Loucy (cell line): Measurements from ENCODE around the gene S100A8.

Source experiments
- H2AFZ ChIP-seq: fragments of 200-600 bp; sonication (generic); 2 replicates; pipeline ENCODE4 v1.6.0; 2016; ENCODE audit warnings: antibody characterized with exemption, mild to moderate bottlenecking, low read length, moderate library complexity
- H3F3A ChIP-seq: fragments of 200-600 bp; 2 replicates; pipeline ENCODE4 v1.6.0; 2016; ENCODE audit warnings: antibody characterized with exemption, low read depth, mild to moderate bottlenecking
- H3K27me3 ChIP-seq: fragments of 200-600 bp; sonication (generic); 2 replicates; pipeline ENCODE4 v1.6.1; 2014; ENCODE audit warnings: low read length, mild to moderate bottlenecking; ENCODE audit not compliant: insufficient read depth, poor library complexity, severe bottlenecking
- H3K36me3 ChIP-seq: fragments of 200-600 bp; sonication (generic); 2 replicates; pipeline ENCODE4 v1.6.1; 2016; ENCODE audit warnings: low read length; ENCODE audit not compliant: insufficient read depth
- H3K4me1 ChIP-seq: fragments of 200-600 bp; sonication (generic); 2 replicates; pipeline ENCODE4 v1.5.1; 2014; ENCODE audit warnings: low read length, mild to moderate bottlenecking; ENCODE audit not compliant: insufficient read depth, poor library complexity, severe bottlenecking
- H3K4me2 ChIP-seq: fragments of 200-600 bp; sonication (generic); 2 replicates; pipeline ENCODE4 v1.6.0; 2014; ENCODE audit warnings: antibody characterized with exemption, low read length, low read depth, mild to moderate bottlenecking; ENCODE audit not compliant: poor library complexity, severe bottlenecking
- H3K4me3 ChIP-seq: fragments of 200-600 bp; sonication (generic); 2 replicates; pipeline ENCODE4 v1.5.1; 2014; ENCODE audit warnings: low read length, mild to moderate bottlenecking, mixed read lengths; ENCODE audit not compliant: poor library complexity, severe bottlenecking
- H3K79me2 ChIP-seq: fragments of 200-600 bp; sonication (generic); 2 replicates; pipeline ENCODE4 v1.6.1; 2014; ENCODE audit warnings: low read length; ENCODE audit not compliant: insufficient read depth
- H3K9ac ChIP-seq: fragments of 200-600 bp; sonication (generic); 2 replicates; pipeline ENCODE4 v1.6.0; 2014; ENCODE audit warnings: mild to moderate bottlenecking, low read depth, low read length, moderate library complexity; ENCODE audit not compliant: poor library complexity, severe bottlenecking
- H3K9me2 ChIP-seq: fragments of 200-600 bp; sonication (generic); replicated peaks from 2 replicates; pipeline ENCODE4 v1.6.1; 2016; ENCODE audit warnings: low read depth, low read length, mixed read lengths
- H3K9me3 ChIP-seq: fragments of 200-600 bp; sonication (generic); 2 replicates; pipeline ENCODE4 v1.6.1; 2014; ENCODE audit warnings: mild to moderate bottlenecking, antibody characterized with exemption, low read length, low read depth; ENCODE audit not compliant: insufficient read depth
- H4K20me1 ChIP-seq: fragments of 200-600 bp; sonication (generic); 2 replicates; pipeline ENCODE4 v1.6.0; 2014; ENCODE audit warnings: antibody characterized with exemption, low read length, mild to moderate bottlenecking; ENCODE audit not compliant: insufficient read depth, poor library complexity, severe bottlenecking
- EZH2phosphoT487 ChIP-seq: fragments of 200-600 bp; IDR thresholded peaks from 2 replicates; pipeline ENCODE4 v1.6.1; 2018; ENCODE audit warnings: antibody characterized with exemption, mild to moderate bottlenecking, moderate library complexity, borderline replicate concordance
- TF ChIP-seq, protein P1 (sequence below): fragments of 200-600 bp; sonication (generic); conservative IDR thresholded peaks from 2 replicates; pipeline ENCODE4 v1.5.1; 2014; ENCODE audit warnings: mild to moderate bottlenecking, antibody characterized with exemption, low read length

The S100A8 gene

DNA sequence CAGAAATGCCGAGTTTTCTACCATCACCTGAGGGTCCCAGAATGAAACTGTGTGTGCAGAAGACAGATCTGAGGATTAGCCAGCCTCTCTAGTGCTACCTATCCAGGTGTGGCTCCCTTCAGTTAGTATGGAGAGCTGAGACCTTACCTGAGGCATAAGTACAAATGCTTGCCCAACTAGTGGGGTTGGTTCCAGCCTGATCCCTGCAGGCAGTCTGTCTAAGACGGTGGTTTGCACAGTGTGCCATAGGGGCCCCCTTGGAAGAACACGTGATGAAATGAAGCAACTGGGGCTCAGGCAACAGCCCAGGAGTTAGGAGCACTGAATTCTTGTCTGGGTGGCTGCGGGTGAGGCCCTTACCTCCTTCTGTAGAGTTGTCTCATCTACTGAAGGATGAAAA lies 41.1 kb upstream of the S100A8 start:
- Histone ChIP-seq H3K9me3 (no peaks in the 10 kb centered on the region), H3K4me2 (no peak overlapping the region), H3K4me3 (no peak overlapping the region), H3K27me3 (no peaks in the 10 kb centered on the region), H3K36me3 (no peaks in the 10 kb centered on the region), H4K20me1 (no peaks in the 10 kb centered on the region), H3F3A (no peaks in the 10 kb centered on the region), H3K4me1 (no peaks in the 10 kb centered on the region), H3K9me2 (no peaks in the 10 kb centered on the region), H3K9ac (no peak overlapping the region), H3K79me2 (no peaks in the 10 kb centered on the region), H2AFZ (no peak overlapping the region)
- no peak for TF ChIP-seq EZH2phosphoT487
- TF ChIP-seq, protein P1, sequence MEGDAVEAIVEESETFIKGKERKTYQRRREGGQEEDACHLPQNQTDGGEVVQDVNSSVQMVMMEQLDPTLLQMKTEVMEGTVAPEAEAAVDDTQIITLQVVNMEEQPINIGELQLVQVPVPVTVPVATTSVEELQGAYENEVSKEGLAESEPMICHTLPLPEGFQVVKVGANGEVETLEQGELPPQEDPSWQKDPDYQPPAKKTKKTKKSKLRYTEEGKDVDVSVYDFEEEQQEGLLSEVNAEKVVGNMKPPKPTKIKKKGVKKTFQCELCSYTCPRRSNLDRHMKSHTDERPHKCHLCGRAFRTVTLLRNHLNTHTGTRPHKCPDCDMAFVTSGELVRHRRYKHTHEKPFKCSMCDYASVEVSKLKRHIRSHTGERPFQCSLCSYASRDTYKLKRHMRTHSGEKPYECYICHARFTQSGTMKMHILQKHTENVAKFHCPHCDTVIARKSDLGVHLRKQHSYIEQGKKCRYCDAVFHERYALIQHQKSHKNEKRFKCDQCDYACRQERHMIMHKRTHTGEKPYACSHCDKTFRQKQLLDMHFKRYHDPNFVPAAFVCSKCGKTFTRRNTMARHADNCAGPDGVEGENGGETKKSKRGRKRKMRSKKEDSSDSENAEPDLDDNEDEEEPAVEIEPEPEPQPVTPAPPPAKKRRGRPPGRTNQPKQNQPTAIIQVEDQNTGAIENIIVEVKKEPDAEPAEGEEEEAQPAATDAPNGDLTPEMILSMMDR = no peak

DNA sequence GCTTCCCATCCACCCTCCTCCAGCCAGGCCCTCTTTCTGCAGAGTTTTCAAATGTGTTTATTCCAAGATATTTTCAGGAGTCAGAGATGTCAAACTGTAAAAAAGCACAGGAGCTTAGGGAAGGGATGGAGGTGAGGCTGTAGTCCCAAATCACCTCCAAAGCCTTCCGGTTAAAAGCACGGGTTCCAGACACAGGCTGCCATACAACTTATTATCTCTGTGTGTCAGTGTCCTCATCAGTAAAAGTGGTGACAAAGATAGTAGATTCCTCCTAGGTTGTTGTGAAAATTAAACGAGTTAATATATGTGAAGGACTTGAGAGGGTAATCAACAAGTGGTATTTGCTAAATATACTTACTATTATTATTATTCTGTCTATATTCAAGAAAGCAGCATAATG lies 40.6 kb upstream of the S100A8 start:
- Histone ChIP-seq H2AFZ (no peak overlapping the region), H3K4me1 (no peaks in the 10 kb centered on the region), H3K4me2 (no peak overlapping the region), H3K9ac (no peak overlapping the region), H3K4me3 (no peak overlapping the region), H3K9me2 (no peaks in the 10 kb centered on the region), H3F3A (no peaks in the 10 kb centered on the region), H3K36me3 (no peaks in the 10 kb centered on the region), H4K20me1 (no peaks in the 10 kb centered on the region), H3K9me3 (no peaks in the 10 kb centered on the region), H3K79me2 (no peaks in the 10 kb centered on the region), H3K27me3 (no peaks in the 10 kb centered on the region)
- TF ChIP-seq, protein P1 = no peak
- TF ChIP-seq EZH2phosphoT487 = no peak

DNA sequence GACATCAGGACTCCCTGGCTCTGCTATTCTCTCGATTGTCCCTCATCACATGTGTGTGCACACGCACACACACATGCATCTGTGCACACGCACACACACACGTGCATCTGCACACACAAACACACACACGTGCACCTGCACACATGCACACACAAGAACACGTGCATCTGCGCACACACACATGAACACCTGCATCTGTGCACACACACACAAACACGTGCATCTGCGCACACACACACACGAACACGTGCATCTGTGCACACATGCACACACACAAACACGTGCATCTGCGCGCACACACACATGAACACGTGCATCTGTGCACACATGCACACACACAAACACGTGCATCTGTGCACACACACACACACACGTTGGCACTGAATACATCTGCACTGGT lies 40.1 kb upstream of the S100A8 start:
- Histone ChIP-seq H3K36me3 (no peaks in the 10 kb centered on the region), H3K9ac (no peak overlapping the region), H3F3A (no peaks in the 10 kb centered on the region), H3K79me2 (no peaks in the 10 kb centered on the region), H3K27me3 (no peaks in the 10 kb centered on the region), H4K20me1 (no peaks in the 10 kb centered on the region), H3K9me2 (no peaks in the 10 kb centered on the region), H3K9me3 (no peaks in the 10 kb centered on the region), H3K4me3 (no peak overlapping the region), H3K4me1 (no peaks in the 10 kb centered on the region), H2AFZ (no peak overlapping the region), H3K4me2 (no peak overlapping the region)
- TF ChIP-seq, protein P1 = no peak
- TF ChIP-seq EZH2phosphoT487 = no peak
